HL-60/S4 treated with phorbol 12-myristate 13-acetate at 8.2 ng/mL for 4 days and 3 days (cell line): ENCODE data around the gene PLAA.

Experiments used
- in situ Hi-C: fragments of 300-500 bp; cut with MboI; formaldehyde crosslinking; loops from 2 replicates; pipeline ENCODE4 v1.15.0; 2022; ENCODE audit warnings: low sequenced_read_pairs

PLAA gene

GRCh38 chr9:26946753-26947727 is at the start of gene PLAA:
Gene PLAA, minus strand, starts transcription at chr9:26947242. Its CDS starts 197 bp downstream, at chr9:26947045.
- in situ Hi-C loops: no loop called here

- in situ Hi-C loops: loop anchor here (25.0 kb wide), 2 partner anchors 109 to 259 kb away; partner anchors contain the start of gene CAAP1
Measured at GRCh38 chr9:26995810-26996209, 48.8 kb upstream of the PLAA start.

- in situ Hi-C loops: loop anchor here (25.0 kb wide), 2 partner anchors 96 to 246 kb away; partner anchors contain the start of gene CAAP1
Measured at GRCh38 chr9:26983340-26983739, 36.3 kb upstream of the PLAA start.

DNA sequence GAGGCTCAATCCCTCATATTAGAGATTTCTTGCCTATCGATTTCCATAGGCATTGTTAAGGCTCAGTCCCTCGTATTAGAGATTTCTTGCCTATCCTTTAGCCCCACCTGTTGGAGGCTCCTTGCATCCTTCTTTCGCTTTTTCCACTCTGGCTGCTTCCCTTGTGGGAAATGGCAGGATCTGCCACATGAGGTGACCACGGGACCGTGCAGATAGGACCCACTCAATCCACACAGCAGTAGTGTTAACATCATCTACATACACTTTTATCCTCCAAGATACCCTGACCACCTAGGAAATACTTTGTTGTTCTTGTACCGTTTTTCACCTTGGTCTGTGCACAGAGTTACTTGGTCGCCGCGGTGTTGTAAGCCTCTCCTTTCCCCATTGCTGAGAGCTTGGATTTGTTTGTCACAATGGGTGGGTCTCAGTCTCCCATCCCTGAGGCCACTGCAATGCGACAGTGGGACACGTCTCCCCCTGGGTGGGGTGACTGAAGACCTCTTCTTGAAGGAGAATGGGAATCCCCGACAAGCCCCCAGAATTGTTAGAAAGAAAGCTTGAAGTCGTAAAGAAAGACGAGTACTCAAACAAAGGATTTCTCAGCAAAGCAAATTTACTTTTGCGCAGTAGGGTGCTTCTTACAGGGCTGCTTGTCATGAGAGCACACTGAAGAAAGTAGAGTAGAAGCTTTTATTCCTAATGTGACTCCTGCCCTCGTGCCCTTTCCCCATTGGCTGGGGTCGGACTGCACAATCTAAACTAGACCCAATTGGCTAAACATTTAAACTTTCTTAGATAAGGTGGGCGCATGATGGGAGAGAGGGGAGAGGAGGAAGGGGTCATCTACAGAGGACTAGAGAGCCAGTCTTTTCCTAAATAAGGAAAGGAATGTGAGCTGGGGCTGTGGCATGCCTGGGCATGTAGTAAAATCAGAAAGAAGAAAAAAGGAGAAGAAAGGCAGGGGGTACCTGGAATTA is 29.0 kb upstream of the PLAA start:
- in situ Hi-C loops: loop anchor here (25.0 kb wide), 2 partner anchors 89 to 239 kb away; partner anchors contain the start of gene CAAP1

- in situ Hi-C loops: loop anchor here (25.0 kb wide), 2 partner anchors 88 to 238 kb away; partner anchors contain the start of gene CAAP1
Measured at GRCh38 chr9:26974927-26975326, 27.9 kb upstream of the PLAA start.

DNA sequence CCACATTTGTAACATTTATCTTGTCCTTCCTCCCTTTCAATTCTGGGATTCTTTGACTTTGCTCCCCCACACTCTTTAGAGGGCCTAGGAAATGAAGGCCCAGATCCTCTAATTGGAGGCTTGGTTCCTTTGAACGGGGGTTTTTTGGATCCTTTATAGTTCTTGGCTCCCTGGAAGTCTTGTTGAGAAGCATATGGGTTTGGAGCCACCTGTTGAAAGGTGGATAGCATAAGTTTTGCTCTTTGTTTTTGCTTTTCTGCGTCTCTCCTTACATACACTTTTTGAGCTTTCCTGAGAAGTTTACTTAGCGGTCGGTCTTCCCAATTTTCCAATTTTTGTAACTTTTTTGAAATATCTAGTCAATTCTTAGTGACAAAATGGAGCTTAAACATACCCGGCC is 26.9 kb upstream of the PLAA start:
- in situ Hi-C loops: no loop called here

GRCh38 chr9:26971721-26972120 is 24.7 kb upstream of the PLAA start:
- in situ Hi-C loops: no loop called here

- in situ Hi-C loops: no loop called here
Measured at GRCh38 chr9:26956860-26957233, 9.8 kb upstream of the PLAA start.

DNA sequence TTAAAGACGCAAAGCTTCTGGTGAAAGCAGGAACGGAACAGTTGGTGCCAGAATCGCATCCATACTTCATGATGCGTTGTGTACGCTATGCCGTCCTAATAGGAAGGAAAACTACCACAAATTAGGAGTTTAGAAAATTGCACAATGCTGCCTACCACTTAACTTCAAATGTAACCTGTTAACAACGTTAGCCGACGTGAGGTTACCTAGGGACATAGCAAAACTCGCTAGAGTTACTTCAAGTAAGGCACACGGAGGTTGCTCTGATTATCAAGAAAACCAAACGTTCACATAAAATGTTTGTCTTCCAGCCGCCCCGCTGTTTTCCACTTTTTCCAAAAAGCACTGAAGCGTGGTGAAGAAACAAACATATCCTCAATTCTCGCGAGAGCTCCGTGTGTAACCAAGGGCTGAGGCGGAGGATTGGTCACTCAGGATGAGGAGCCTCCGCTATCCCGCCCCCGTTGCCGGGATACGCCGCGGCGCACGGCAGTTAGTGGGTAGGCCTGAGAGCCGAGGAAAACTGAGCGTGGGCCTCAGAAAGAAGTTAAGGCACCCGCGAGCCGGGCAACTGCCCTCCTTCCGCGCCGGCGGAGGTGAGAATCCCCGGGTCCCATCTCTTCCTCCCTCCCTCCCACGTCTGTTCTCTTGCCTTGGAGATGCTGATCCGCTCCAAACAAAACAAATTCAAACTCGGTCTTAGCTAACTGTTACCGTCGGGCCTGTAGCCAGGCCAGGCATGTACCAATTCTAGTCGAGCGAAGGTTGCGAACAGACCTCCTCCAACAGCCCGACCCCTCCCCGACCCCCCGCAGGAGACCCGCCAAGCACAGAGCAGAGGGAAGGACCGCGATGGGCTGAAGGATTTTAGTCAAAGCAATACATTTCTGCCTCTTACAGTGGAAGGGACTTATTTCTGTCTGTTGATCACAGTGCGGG is 9.1 kb upstream of the PLAA start, which contains the start of gene IFT74:
Gene IFT74, plus strand, starts transcription at position 492 of the 939 bp plus-strand sequence. CDS start 5,556 bp downstream, outside the sequence.
- in situ Hi-C loops: no loop called here

GRCh38 chr9:26955222-26955903 is 8.3 kb upstream of the PLAA start:
- in situ Hi-C loops: no loop called here

- in situ Hi-C loops: no loop called here
Measured at GRCh38 chr9:26954050-26954508, 7.0 kb upstream of the PLAA start.

- in situ Hi-C loops: no loop called here
Measured at GRCh38 chr9:26951794-26952193, 4.8 kb upstream of the PLAA start.

DNA sequence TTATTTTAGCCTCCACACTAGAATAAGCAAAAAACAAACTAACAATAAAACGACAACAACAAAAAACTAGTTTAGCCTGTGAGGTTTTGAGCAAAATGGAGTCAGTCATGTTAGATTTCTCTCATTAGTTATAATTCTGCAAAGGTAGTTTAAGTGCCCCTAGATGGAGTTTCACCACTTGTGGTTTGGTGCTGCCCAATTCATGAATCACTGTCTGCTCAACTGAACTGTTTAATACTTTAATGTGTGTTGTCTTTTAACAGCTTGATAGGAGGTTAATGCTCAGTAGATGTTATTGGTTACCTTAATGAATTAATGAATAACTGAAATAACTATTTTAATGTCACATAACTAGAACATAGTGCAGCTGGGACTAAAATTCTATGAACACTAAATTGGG is 3.5 kb upstream of the PLAA start:
- in situ Hi-C loops: no loop called here

- in situ Hi-C loops: no loop called here
Measured at GRCh38 chr9:26949637-26950069, 2.6 kb upstream of the PLAA start.

GRCh38 chr9:26947736-26948135 is 694 bp upstream of the PLAA start:
- in situ Hi-C loops: no loop called here

DNA sequence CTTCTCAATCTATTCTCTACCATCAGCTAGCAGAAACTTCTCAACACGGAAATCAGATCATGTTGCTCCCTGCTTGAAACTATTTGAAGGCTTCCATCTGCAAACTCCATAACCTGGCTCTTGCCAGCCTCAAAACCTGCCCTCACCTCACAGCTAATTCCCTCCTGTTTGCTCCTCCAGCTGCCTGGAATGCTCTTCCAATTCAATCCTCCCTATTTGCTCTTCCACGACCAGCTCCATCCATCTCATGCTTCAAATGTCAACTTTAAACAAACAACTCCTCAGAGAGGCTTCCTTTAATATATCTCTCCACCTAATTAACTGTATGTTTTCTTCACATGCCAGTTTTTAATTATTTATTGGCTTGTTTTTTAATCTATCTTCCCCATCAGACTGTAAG is 1.5 kb downstream of the PLAA start:
- in situ Hi-C loops: no loop called here

- in situ Hi-C loops: no loop called here
Measured at GRCh38 chr9:26940779-26941178, 6.3 kb downstream of the PLAA start.

GRCh38 chr9:26939955-26940711 is 6.9 kb downstream of the PLAA start:
- in situ Hi-C loops: no loop called here
